Type B pancreatic cell (in vitro differentiated cells): ENCODE data around the gene TMEM150C. TPM values are rescaled to one million over a fixed set of nuclear protein-coding genes. Genes with fewer than 3 reads are reported as not detected.

Source experiments
- DNase-seq: peaks from one replicate; pipeline ENCODE4 v3.0.0; 2021; ENCODE audit warnings: mixed read lengths; ENCODE audit not compliant: unreplicated experiment; ENCODE audit errors: extremely low spot score
- H3K27ac Mint-ChIP-seq: 2 replicates; pipeline ENCODE4 v1.8.0; 2021; ENCODE audit warnings: mild to moderate bottlenecking, mixed read lengths
- H3K27me3 Mint-ChIP-seq: 2 replicates; pipeline ENCODE4 v1.8.0; 2021; ENCODE audit warnings: mixed read lengths
- H3K36me3 Mint-ChIP-seq: 2 replicates; pipeline ENCODE4 v1.8.0; 2021; ENCODE audit warnings: mixed read lengths
- H3K4me1 Mint-ChIP-seq: one replicate; pipeline ENCODE4 v1.8.0; 2021; ENCODE audit warnings: mixed read lengths; ENCODE audit not compliant: unreplicated experiment
- H3K4me3 Mint-ChIP-seq: 2 replicates; pipeline ENCODE4 v1.8.0; 2021; ENCODE audit warnings: mild to moderate bottlenecking, mixed read lengths
- H3K9me3 Mint-ChIP-seq: 2 replicates; pipeline ENCODE4 v1.8.0; 2021; ENCODE audit warnings: mixed read lengths
- total RNA-seq: library from RNA; stranded (reverse); gene quantifications from 2 replicates; pipeline ENCODE4 v1.2.1, GENCODE V29; 2021; ENCODE audit warnings: low replicate concordance
- TF ChIP-seq, protein P1 (sequence below): fragments of 200-600 bp; sonication (generic); conservative IDR thresholded peaks from 2 replicates; pipeline ENCODE4 v1.5.0; 2021; ENCODE audit warnings: antibody characterized with exemption, mild to moderate bottlenecking

The TMEM150C gene
- total RNA-seq, 1 donor from 2014 or later, result 5.7 TPM

- TF ChIP-seq, protein P1, sequence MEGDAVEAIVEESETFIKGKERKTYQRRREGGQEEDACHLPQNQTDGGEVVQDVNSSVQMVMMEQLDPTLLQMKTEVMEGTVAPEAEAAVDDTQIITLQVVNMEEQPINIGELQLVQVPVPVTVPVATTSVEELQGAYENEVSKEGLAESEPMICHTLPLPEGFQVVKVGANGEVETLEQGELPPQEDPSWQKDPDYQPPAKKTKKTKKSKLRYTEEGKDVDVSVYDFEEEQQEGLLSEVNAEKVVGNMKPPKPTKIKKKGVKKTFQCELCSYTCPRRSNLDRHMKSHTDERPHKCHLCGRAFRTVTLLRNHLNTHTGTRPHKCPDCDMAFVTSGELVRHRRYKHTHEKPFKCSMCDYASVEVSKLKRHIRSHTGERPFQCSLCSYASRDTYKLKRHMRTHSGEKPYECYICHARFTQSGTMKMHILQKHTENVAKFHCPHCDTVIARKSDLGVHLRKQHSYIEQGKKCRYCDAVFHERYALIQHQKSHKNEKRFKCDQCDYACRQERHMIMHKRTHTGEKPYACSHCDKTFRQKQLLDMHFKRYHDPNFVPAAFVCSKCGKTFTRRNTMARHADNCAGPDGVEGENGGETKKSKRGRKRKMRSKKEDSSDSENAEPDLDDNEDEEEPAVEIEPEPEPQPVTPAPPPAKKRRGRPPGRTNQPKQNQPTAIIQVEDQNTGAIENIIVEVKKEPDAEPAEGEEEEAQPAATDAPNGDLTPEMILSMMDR, result no peak
- no peaks in the 10 kb centered on the region for H3K27me3 Mint-ChIP-seq
- no peaks in the 10 kb centered on the region for H3K4me1 Mint-ChIP-seq
- no peak overlapping the region for H3K27ac Mint-ChIP-seq
- H3K4me3 Mint-ChIP-seq, result no peak overlapping the region
- H3K36me3 Mint-ChIP-seq, result peaks cover 17% of the 10 kb centered on the region
- DNase-seq, result no peak
- no peaks in the 10 kb centered on the region for H3K9me3 Mint-ChIP-seq
Observed at GRCh38 chr4:82461710-82462109, 100.1 kb downstream of the TMEM150C start.

DNA sequence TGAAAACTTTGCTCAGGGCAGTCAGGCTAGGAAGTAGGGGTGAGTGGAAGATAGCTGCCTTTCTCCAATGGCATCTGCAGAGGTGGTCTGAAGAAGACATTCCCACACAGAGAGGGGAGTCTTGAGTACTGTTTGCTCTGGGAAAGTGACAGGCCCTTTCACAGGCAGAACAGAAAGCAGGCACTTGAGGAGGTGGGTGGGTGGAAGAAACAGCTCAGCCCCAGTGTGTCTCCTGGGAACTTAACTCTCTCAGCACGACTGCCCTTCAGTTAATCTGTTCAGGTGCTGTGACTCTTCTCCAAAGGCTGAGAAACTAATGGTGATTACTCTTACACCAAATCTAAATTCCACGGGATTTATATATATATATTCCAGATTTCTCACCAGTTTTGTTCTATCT, 103.1 kb downstream of the TMEM150C start:
- Mint-ChIP-seq H3K4me1 (peaks cover 7% of the 10 kb centered on the region), H3K27me3 (no peaks in the 10 kb centered on the region), H3K9me3 (no peaks in the 10 kb centered on the region), H3K27ac (no peak overlapping the region), H3K36me3 (peaks cover 17% of the 10 kb centered on the region), H3K4me3 (no peak overlapping the region)
- TF ChIP-seq, protein P1, result no peak
- peak; percentile 24 for DNase-seq

- no peak overlapping the region for H3K27ac Mint-ChIP-seq
- no peaks in the 10 kb centered on the region for H3K9me3 Mint-ChIP-seq
- peak; percentile 50 for DNase-seq
- TF ChIP-seq, protein P1, result no peak
- peaks cover 19% of the 10 kb centered on the region for H3K36me3 Mint-ChIP-seq
- H3K27me3 Mint-ChIP-seq, result no peaks in the 10 kb centered on the region
- no peak overlapping the region for H3K4me3 Mint-ChIP-seq
- H3K4me1 Mint-ChIP-seq, result peaks cover 7% of the 10 kb centered on the region
Observed at GRCh38 chr4:82457266-82457665, 104.5 kb downstream of the TMEM150C start.

- no peak for DNase-seq
- peaks cover 12% of the 10 kb centered on the region for H3K4me1 Mint-ChIP-seq
- H3K9me3 Mint-ChIP-seq, result no peaks in the 10 kb centered on the region
- no peaks in the 10 kb centered on the region for H3K27me3 Mint-ChIP-seq
- peaks cover 47% of the 10 kb centered on the region for H3K36me3 Mint-ChIP-seq
- TF ChIP-seq, protein P1, result no peak
- no peak overlapping the region for H3K27ac Mint-ChIP-seq
- no peak overlapping the region for H3K4me3 Mint-ChIP-seq
Observed at GRCh38 chr4:82452026-82452425, 109.8 kb downstream of the TMEM150C start.

DNA sequence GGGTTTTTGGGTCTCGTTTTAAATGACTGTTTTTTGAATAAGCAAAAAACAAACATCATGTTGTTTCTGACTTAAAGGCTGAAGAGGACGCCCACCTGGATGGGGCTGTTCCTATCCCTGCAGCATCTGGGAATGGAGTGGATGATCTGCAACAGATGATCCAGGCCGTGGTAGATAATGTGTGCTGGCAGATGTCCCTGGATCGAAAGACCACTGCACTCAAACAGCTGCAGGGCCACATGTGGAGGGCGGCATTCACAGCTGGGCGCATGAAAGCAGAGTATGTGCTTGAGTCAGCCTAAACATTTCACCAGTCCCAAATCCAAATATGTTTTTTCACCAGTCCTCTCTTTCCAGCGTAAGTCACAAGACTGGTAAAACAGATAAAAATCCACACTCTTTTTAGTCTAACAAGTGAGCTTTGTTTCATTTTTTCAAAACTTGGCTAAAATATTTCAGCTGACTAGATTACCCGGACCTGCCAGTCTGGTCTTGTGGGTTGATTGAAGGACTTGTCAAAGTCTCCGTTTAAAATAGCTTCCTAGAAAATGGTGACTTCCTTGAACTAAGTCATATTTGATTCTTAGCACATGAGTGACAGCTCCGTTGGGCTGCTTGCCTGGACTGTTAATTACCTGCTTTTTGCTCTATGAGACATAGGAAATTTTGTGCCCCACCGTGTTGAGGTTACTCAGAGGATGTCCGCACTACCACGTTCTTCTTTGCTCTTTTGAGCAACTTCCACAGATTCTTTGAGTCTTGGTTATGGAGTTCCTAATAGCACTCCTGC, 110.6 kb downstream of the TMEM150C start:
- Mint-ChIP-seq H3K4me3 (no peak overlapping the region), H3K36me3 (peaks cover 41% of the 10 kb centered on the region), H3K4me1 (peaks cover 12% of the 10 kb centered on the region), H3K27me3 (no peaks in the 10 kb centered on the region), H3K27ac (peak overlapping the region; percentile 56), H3K9me3 (no peaks in the 10 kb centered on the region)
- DNase-seq, result no peak
- TF ChIP-seq, protein P1, result no peak
